Stimulated activated CD8-positive, alpha-beta memory T cell treated with anti-CD3 and anti-CD28 coated beads, Interleukin-7, amount 100 ng/mL, for 48 hours (primary cell): ENCODE results near the gene PHTF2.
"Not testable (repeated sequence)": the region's sequence is repeated elsewhere in the genome, so short reads cannot be mapped to it uniquely, and the experiment has no call there.

Experiments
- DNase-seq, 2 donors: peaks; one replicate each; pipeline ENCODE4 v3.0.0-alpha.2; 2020; ENCODE audit warnings: low read depth in 1 of 2; ENCODE audit errors: extremely low read depth in 1 of 2

PHTF2 gene

DNA sequence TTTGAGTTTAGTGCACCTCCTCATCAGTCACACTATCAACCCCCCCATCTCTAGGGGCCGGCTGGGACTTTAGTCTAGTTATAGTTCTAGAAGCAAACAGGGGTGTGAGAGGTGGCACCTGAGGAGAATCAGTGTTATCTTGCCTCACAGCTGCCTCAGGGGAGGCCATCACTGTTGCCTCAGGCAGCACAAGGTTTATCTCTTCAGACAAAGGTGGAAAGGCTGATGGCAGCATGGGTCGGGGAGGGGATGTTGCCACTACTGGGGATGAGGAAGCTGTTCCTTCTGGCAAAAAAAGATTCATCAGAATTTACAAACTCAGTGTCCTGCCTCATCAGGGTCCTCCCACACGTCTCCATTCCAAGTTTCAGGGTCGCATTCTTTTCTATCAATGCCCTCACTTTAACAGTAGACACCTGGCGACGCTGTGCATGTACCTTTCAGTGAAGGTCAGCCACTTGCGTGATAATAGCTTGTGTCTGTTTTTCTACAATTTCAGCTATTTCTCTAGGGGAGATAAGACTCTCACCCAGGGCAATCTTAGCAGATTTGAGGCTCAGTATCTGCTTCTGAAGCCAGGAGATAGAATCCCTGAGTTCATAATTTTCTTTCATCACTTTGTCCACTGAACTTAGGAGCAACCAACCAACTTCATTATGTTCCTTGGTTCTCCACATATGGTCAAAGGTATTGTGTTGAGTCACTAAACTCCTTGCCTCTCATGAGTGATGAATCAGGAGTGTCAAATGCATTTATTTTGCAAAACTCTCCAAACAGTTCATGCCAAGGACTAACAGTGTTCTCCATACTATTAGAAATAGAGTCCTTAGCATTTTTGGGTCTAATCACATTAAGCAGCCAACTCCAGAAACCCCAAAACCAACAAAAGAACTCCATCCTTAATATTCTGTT lies 75.1 kb downstream of the PHTF2 start:
- DNase-seq = not testable (repeated sequence)

DNA sequence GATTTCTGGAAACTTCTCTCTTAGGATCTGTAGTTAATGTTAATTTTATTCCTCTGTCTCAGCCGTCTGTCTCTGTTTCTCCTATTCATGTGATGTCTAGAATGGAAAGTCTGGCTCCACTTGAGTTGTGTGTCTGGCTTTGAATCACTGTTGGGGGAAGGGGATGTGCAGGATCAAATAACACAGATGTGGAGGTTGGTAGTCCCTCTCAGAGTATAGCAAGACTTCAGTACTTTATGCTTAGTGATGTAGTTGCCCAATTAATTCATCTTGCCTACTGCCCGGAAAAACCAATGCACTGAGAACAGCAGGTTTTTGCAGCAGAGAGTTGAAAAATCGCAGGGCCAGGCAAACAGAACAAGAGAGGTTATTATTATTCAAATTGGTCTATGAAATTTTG lies 79.2 kb downstream of the PHTF2 start:
- no peak for DNase-seq

DNA sequence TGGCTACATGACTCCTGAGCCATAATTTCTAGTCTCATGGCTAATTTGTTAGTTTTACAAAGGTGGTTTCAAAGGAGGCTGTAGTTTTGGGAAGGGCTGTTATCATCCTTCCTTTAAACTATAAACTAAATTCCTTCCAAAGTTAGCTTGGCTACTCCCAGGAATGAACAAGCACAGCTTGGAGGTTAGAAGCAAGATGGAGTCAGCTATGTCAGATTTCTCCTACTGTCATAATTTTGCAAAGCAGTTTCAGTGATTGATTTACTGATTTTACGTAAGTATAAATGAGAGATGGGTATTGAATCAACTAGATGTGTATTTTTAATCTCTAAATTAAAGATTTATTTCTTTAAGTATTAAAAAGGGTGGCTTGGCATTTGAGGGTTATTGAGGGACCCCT lies 79.9 kb downstream of the PHTF2 start:
- DNase-seq = no peak

DNA sequence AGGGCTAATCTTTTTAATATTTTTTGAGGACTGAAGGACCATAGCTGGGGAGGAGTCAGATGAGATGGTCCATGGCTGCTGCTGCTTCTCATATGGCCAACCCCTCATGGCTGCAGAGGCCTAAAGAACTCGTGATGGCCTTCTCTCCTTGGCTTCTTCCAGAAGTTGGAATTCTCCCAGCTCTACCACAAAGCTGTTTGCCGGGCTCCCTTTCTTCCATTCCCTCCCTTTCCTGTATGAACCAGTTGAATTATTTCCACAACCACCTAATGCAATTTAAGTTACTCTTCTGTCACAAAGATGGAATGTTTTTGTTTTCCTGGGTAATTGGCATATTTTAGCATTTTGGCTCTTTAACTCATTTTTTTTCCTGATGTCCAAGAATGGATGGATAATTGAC lies 80.7 kb downstream of the PHTF2 start:
- no peak for DNase-seq

DNA sequence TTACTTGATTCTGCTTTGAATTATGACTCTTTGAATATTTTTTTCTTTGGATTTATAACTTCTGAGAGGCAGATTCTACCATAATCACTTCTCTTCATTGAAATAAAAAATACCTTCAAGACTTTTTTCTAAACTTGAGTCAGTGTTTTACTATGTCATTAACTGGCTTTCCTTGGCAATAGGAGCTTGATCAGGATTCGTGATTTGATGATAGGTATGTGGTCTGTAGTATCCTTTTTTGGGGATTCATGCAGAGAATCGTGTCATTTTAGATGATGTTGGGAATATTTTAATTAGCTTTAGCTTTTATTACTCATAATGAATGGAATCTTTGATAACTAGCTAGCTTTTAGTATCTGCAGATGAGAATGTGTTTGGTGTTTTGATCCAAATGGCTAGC lies 83.3 kb downstream of the PHTF2 start:
- no peak for DNase-seq

DNA sequence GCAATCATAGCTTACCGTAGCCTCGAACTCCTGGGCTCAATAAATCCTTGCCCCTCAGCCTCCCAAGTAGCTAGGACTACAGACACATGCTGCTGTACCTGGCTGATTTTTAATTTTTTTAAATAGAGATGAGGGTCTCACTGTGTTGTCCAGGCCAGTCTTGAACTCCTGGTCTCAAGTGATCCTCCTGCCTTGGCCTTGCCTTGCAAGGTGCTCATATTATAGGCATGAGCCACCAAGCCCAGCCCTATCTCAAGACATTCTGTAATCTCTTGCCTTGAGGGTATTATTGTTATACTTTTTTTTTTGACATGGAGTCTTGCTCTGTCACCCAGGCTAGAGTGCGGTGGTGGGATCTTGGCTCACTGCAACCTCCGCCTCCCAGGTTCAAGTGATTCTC lies 86.6 kb downstream of the PHTF2 start:
- no peak for DNase-seq

DNA sequence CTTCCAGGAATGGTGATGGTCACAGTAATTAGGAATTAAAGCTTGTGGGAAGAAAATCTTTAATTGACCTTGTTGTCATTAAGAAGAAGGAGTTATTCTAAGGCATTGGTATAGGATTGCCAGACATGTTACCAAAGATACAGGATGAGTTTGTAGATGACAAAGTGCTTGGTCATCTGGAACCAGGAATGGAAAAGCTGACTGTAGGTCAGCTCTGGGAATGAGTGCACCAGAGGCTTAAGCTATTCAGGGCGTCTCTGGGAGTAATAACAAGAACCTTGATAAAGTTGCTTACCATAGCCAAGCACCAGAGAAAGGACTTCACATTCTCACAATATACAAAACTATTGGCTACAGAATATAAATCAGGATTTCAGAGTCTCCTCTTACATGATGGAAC lies 89.0 kb downstream of the PHTF2 start:
- peak in 1 of 2 donors; percentile 4 for DNase-seq

DNA sequence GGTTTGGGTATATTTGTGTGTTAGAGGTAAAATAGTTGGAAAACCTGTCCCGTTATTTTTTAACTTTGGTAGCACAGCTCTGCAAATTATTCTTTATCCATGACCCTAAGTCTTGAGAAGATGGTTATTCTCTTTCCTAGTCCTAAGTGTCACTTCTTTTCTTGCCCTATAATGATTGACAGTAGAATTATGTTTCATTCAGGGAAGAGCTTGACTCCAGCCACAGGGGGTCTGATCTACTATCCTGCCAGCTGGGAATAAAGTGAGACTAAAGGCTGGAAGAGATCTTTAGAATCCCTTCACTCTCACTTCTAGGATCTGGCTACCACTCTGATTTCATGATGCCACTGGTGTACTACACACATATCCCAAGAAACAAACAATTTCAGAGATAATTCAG lies 90.4 kb downstream of the PHTF2 start:
- no peak for DNase-seq

DNA sequence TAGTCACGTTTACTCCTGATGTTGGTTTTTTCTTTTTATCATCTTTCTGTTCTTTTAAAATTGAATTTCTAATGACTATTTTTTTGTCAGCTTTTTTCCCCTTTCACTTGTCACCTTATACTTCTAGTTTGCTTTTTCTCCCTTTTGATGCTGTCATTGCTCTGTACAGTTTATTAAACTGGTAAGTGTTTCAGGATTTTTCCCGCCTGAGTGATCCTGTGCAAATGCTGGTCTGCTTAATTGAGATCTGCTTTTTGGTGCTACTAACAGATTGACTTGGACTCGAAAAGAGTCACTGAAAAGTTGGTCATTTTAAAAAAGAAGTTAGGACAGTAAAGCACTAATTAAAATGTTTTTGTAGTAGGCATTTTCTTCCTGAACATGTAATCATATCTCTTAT lies 95.2 kb downstream of the PHTF2 start:
- DNase-seq = no peak

DNA sequence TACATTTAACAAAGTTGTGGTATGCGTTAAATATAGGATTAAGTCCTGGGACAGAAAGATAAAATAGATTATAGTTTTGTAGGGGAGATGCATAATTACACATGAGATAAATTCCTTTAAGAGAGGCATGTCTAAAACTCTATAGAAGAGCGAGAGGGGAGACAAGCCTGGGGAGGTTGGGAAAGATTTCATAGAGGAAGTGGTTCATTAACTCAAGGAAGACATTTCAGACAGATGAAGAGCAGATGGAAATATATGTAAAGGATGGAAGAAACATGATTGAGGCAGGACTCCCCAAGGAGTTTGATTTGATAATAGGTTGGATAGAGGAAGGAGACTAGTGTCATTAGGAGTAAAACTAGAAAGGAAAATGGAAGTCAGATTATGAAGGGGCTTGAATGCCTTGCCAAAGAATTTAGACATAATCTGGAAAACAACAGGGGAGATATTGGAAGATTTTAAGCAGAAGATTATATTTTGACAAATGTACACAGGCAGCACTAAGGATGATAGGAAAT lies 96.1 kb downstream of the PHTF2 start:
- DNase-seq = no peak

DNA sequence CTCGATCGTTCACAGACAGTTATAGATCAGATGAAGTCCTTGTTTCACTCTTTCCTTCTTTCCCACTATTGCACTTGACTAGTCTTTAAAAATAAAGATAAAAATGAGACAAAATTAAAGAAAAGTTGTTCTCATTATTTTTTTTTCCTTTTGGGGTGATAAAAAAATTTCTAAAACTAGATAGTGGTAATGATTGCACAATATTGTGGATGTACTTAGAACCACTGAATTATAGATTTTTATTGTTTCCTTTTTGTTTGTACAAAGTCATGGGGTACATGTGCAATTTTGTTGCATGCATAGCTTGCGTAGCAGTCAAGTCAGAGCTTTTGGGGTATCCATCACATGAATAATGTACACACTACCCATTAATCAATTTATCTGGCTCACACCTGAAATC lies 97.3 kb downstream of the PHTF2 start:
- no peak for DNase-seq

DNA sequence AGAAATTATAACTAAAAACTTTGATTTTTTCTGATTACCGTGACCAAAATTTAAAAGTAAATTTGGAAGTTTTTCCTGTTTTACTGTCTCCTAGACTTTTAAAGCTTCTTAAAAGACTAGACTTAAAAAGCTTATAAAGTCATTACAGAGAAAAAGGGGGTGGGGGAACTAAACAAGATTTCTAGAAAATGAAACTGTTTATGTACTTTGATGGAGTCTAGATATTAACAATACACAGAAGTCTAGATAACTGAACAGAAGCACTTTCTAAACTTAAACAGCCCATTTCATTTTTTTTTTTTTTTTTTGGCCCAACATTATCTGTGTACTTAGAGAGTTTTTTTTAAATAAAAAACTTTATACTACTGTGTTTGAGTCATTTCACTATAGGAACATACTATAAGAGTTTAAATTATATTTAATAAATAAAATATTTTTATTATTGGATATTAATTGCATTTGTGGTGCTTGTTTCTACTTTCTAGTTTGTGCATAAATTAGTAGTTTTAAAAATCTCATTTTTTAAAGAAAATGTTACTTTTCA lies 98.5 kb downstream of the PHTF2 start:
- DNase-seq = no peak

DNA sequence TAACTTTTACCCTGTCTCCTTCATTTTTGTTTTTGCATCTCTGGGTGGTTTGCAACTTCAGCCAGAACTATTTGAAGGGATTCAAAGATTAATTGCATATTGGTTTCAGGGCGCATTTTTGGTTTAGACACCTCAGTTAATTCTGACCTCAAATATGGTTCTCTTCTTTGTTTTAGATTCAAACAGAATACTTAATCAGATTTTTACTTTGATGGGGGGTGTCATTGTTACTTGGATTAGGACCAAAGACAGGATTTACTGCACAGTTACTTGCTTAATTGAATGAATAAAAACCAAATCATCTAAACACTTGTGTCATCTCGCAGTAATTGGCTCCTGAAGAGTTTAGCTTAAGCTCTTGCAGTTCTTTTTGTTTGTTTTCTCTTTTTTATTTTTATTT lies 100.9 kb downstream of the PHTF2 start:
- DNase-seq = no peak

DNA sequence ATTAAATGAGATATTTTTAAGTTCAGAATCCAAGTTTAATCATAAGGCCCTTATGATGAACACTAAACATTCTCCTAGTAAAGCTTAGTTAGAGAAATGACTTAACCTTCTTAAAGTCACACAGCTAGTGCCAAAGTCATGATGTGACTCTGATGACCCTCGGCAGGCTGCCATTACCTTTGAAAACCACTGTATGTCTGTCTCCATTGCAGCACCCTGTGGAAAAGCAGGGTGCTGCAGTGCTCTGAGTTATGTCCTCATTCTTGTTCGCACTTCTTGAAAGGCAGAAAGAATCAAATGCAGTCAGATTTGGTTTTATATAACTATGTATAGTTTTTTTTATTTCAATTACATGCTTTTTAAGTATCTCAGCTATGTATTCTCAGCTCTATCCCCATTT lies 105.0 kb downstream of the PHTF2 start:
- DNase-seq = no peak

DNA sequence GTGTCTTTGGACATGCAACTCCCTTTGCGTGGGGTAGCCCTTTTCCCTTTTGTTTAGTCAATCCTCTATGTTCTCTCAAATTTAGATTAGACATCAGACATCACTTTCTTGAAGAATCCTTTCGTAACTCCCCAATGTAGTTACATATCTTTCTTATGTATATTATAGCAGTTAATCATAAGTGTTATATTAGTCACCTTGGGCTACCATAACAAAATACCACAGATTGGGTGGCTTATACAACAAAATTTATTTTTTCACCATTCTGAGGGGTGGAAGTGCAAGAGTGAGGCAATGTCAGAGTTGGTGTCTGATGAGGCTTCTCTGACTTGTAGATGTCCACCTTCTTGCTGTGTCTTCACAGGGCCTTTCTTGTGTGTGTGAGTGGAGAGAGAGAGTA lies 105.7 kb downstream of the PHTF2 start:
- DNase-seq = no peak

DNA sequence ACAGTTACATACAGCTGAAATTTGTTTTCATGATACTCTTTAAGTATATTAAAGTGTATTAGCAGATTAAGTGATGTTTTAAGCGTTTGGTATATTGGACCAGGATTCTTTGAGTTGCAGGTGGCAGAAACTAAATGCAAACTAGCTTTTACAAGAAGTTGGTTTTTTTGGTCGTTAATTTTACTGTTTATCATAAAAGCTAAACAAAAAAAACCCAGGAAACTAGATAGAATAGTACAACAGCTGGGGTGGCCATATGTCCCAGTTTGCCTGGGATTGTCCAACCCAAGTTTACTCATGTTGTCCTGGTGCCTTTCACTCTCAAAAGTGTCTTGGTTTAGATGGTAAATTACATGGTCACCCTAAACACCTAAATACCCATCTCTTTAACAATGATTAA lies 108.7 kb downstream of the PHTF2 start:
- DNase-seq = no peak

DNA sequence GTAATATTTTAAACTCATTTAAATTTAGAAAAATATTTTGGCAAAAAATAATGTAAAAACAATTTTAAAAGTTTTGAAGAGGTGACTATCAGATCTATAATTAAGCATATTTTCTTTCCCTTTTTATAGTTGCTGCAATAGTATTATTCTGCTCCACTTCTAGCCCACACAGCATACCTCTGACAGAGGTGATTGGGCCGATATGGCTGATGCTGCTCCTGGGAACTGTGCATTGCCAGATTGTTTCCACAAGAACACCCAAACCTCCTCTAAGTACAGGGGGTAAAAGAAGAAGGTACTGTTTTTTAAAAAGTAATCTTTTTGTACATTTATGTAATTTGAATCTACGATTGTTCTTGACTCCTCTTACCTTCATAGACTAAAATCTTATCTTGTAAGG lies 110.1 kb downstream of the PHTF2 start:
- DNase-seq = no peak

DNA sequence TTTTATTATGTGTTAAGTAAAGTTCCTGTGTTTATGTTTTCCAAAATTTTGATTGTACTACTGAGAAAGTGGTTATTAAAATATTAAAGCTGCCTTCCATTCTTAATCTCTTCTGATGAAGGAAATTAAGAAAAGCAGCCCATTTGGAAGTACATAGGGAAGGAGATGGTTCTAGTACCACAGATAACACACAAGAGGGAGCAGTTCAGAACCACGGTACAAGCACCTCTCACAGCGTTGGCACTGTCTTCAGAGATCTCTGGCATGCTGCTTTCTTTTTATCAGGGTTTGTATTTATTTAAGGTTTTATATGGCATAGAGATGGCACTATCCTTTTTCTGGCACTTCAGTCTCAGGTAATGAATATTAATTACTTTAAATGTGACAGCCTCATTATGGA lies 111.6 kb downstream of the PHTF2 start:
- DNase-seq = no peak

DNA sequence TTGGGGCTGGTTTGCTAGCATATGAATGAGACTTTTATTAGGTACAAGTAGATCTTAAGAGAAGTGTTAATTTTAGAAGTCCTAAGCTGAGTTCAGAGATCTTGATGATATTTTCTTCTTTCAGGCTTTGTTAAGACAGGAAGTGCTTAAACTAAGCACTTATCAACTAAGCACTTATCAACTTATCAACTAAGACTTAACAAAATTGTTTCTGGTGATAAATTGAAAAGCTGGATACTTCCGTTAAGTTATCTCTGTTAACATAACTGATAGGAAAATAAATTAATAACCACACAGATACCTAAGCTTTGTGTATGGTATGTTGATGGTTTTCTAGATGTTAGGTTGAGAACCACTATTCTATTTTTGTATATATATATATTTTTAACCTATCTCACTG lies 113.7 kb downstream of the PHTF2 start:
- no peak for DNase-seq

DNA sequence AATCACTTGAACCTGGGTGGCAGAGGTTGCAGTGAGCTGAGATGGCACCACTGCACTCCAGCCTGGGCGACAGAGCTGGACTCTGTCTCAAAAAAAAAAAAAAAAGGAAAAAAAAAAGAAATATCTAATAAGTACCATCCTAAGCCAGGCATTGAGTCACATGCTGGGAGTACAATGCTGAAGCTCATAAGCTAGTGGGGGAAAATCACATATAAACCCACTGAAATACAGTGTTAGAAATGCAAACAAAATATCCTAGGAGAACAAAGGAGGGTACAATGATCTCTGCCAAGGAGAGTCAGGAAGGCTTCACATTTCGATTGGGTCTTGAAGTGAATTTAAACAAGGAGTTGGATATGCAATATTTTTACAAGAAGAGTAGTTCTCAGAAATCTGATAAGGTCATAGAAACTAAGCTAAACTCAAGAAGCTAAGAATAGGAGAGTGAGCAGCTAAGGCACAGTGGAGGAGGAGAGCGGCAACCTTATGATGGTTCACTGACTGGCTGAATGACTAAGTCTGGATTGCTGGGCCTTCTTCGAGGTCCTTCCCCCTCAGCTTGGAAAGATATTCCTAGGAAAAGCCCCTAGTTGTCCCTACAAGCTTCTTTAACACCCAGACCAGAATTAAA lies 115.5 kb downstream of the PHTF2 start:
- DNase-seq = no peak

DNA sequence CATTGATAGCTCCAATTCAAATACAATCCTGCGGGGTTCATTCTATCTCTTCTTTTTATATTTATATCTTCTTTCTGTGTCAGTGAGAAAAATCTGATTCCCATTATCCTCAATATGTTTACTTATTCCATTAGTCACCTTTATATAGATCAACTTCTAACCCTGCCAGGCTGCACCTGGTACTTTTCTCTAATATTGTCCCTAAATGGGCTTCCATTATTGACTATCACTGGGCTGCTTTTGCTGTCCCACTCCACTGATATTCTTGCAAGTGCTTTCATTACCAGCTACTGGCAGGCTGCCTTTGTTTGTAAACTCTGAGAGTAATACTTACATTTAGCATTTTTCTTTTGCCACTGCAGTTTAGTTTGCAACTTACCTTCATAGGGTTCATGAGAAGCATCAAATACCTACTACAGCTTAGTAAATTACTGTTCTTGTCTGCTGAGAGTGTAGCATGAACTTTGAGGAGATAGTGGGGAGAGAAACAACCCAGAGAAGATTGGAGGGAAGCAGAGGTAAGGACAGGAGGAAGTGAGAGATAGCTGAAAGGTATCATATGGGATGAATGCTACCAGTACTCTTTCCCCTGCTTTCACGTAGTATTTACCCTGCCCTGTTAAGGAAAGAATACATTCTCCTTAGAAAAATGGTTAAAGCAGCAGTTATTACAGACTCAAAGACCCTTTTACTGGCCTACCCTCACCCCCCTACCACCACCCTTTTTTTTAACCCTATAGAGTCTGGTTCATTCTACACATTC lies 119.1 kb downstream of the PHTF2 start:
- no peak for DNase-seq
